Liver (tissue), 9 donors: Measurements from ENCODE around the gene RRAGC. TPM values are rescaled to one million over a fixed set of nuclear protein-coding genes. Genes with fewer than 3 reads are reported as not detected.

Source experiments
- DNase-seq: peaks from one replicate; pipeline ENCODE4 v3.0.0-alpha.2; 2017; ENCODE audit warnings: low spot score
- H3K27ac ChIP-seq, 2 donors: one replicate each; pipeline ENCODE4 v1.7.0; 2013; ENCODE audit warnings: inconsistent platforms in 2 of 2, low read length in 2 of 2, control low read depth in 1 of 2, low read depth in 1 of 2, mild to moderate bottlenecking in 1 of 2
- H3K27me3 ChIP-seq, 4 donors: one replicate each; pipeline versions ENCODE4 v1.6.1 to v1.7.0; 2013; ENCODE audit warnings: low read length in 3 of 4, inconsistent platforms in 1 of 4, mild to moderate bottlenecking in 1 of 4, moderate library complexity in 1 of 4; ENCODE audit not compliant: control insufficient read depth in 4 of 4, insufficient read depth in 4 of 4
- H3K36me3 ChIP-seq, 4 donors: one replicate each; pipeline versions ENCODE4 v1.6.1 to v1.7.0; 2013; ENCODE audit warnings: low read length in 3 of 4, mild to moderate bottlenecking in 3 of 4, low read depth in 1 of 4, moderate library complexity in 1 of 4; ENCODE audit not compliant: control insufficient read depth in 4 of 4, insufficient read depth in 3 of 4
- H3K4me1 ChIP-seq, 4 donors: one replicate each; pipeline versions ENCODE4 v1.6.1 to v1.7.0; 2013; ENCODE audit warnings: low read length in 3 of 4, mild to moderate bottlenecking in 3 of 4, moderate library complexity in 1 of 4; ENCODE audit not compliant: control insufficient read depth in 4 of 4, insufficient read depth in 4 of 4
- H3K4me3 ChIP-seq, 3 donors: one replicate each; pipeline versions ENCODE4 v1.6.1 to v1.7.0; 2013; ENCODE audit warnings: low read length in 3 of 3, control low read depth in 1 of 3, low read depth in 1 of 3, mild to moderate bottlenecking in 1 of 3
- H3K9ac ChIP-seq, 2 donors: one replicate each; pipeline ENCODE4 v1.7.0; 2013; ENCODE audit warnings: low read length in 2 of 2, mild to moderate bottlenecking in 2 of 2, moderate library complexity in 2 of 2, control low read depth in 1 of 2, low read depth in 1 of 2
- H3K9me3 ChIP-seq, 4 donors: one replicate each; pipeline versions ENCODE4 v1.6.1 to v1.7.0; 2013; ENCODE audit warnings: low read length in 3 of 4; ENCODE audit not compliant: control insufficient read depth in 4 of 4
- EGR1 ChIP-seq, 2 donors: IDR thresholded peaks; 2 replicates each; pipeline ENCODE4 v1.6.1; 2016 to 2018; ENCODE audit warnings: antibody characterized with exemption in 2 of 2, low read depth in 2 of 2
- FOXA1 ChIP-seq: IDR thresholded peaks from 2 replicates; pipeline ENCODE4 v1.6.1; 2016; ENCODE audit warnings: antibody characterized with exemption
- FOXA2 ChIP-seq: IDR thresholded peaks from 2 replicates; pipeline ENCODE4 v1.6.1; 2016; ENCODE audit warnings: antibody characterized with exemption
- GABPA ChIP-seq, 2 donors: IDR thresholded peaks in 1 of 2; conservative IDR thresholded peaks in 1 of 2; 2 replicates each; pipeline ENCODE4 v1.6.1; 2016; ENCODE audit warnings: antibody characterized with exemption in 2 of 2, mild to moderate bottlenecking in 1 of 2, moderate library complexity in 1 of 2
- HNF4A ChIP-seq, 2 donors: conservative IDR thresholded peaks; 2 replicates each; pipeline ENCODE4 v1.6.1; 2016; ENCODE audit warnings: antibody characterized with exemption in 2 of 2, mild to moderate bottlenecking in 2 of 2
- HNF4G ChIP-seq: IDR thresholded peaks from 2 replicates; pipeline ENCODE4 v1.6.1; 2016; ENCODE audit warnings: antibody characterized with exemption
- JUND ChIP-seq, 2 donors: IDR thresholded peaks; 2 replicates each; pipeline ENCODE4 v1.6.1; 2016; ENCODE audit warnings: antibody characterized with exemption in 2 of 2
- NR2F2 ChIP-seq: IDR thresholded peaks from 2 replicates; pipeline ENCODE4 v1.6.1; 2016; ENCODE audit warnings: antibody characterized with exemption
- RAD21 ChIP-seq, 2 donors: IDR thresholded peaks; 2 replicates each; pipeline ENCODE4 v1.6.1; 2016; ENCODE audit warnings: antibody characterized with exemption in 2 of 2, mild to moderate bottlenecking in 2 of 2
- RXRA ChIP-seq, 2 donors: IDR thresholded peaks; 2 replicates each; pipeline ENCODE4 v1.6.1; 2017 to 2018; ENCODE audit warnings: antibody characterized with exemption in 2 of 2, mild to moderate bottlenecking in 1 of 2
- SP1 ChIP-seq: IDR thresholded peaks from 2 replicates; pipeline ENCODE4 v1.6.1; 2018; ENCODE audit warnings: antibody characterized with exemption, mild to moderate bottlenecking
- TAF1 ChIP-seq: conservative IDR thresholded peaks from 2 replicates; pipeline ENCODE4 v1.6.1; 2016; ENCODE audit warnings: antibody characterized with exemption, mild to moderate bottlenecking
- YY1 ChIP-seq: IDR thresholded peaks from 2 replicates; pipeline ENCODE4 v1.6.1; 2016; ENCODE audit warnings: antibody characterized with exemption, mild to moderate bottlenecking
- WGBS: extraction: QIAGEN DNeasy Blood & Tissue Kit; methylation state at CpG from one replicate; pipeline ENCODE4 v1.1.7; 2013; 5-methylcytosine and 5-hydroxymethylcytosine counted together
- polyA plus RNA-seq, 2 donors: library from polyadenylated mRNA; stranded (reverse) in 1 of 2; unstranded in 1 of 2; fragments of 200-250 nt in 1 of 2; fragments of >200 nt in 1 of 2; fragmentation: Nextera tagmentation in 1 of 2; extraction: Ambion mirVana in 1 of 2; gene quantifications; one replicate each; pipeline versions ENCODE4 v1.2.1 to v1.2.3, GENCODE V29; 2013 to 2015
- total RNA-seq, 2 donors: library from RNA; depleted of rRNA; stranded (reverse); fragments of >200 nt; gene quantifications; one replicate each; pipeline ENCODE4 v1.2.3, GENCODE V29; 2014
- TF ChIP-seq, protein P1 (sequence below): IDR thresholded peaks from 2 replicates; pipeline ENCODE4 v1.6.1; 2016; ENCODE audit warnings: antibody characterized with exemption
- TF ChIP-seq, protein P2 (sequence below): fragments of 150-350 bp; IDR thresholded peaks from 2 replicates; pipeline ENCODE4 v1.5.1; 2017; ENCODE audit warnings: improper control_type of control experiment, low read depth, low read length; ENCODE audit not compliant: missing input control
- TF ChIP-seq, protein P3 (sequence below): IDR thresholded peaks from 2 replicates; pipeline ENCODE4 v1.6.1; 2016; ENCODE audit warnings: antibody characterized with exemption
- TF ChIP-seq, protein P4 (sequence below): IDR thresholded peaks from 2 replicates; pipeline ENCODE4 v1.6.1; 2016; ENCODE audit warnings: antibody characterized with exemption, mild to moderate bottlenecking
- donor health status: healthy.
- donor health status: healthy.
- donor health status: healthy.
- donor health status: healthy.
- donor health status: healthy.

Gene RRAGC
- total and polyA plus RNA-seq, 4 donors, result 6.6 to 10.1 (median 7.2) TPM

DNA sequence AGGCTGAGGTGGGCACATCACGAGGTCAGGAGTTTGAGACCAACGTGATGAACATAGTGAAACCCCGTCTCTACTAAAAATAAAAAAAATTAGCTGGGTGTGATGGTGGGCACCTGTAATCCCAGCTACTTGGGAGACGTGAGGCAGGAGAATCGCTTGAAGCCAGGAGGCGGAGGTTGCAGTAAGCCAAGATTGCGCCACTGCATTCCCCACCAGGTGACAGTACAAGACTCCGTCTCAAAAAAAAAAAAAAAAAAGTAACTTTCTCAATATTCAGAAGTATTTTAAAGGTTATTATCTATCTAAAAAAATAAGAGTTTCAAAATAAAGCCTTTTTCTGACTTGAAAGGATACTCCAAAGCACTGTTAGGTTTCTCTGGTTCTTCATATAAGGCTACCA is 7.6 kb upstream of the RRAGC start:
- no peak overlapping the region for H3K27ac ChIP-seq
- TF ChIP-seq TAF1 (no peak), RXRA (IDR thresholded peaks at IDR 0.05) (no peak), GABPA (IDR thresholded peaks at IDR 0.05 in 1 of 2, conservative IDR thresholded peaks at IDR 0.05 in 1 of 2) (no peak), FOXA2 (no peak), RAD21 (IDR thresholded peaks at IDR 0.05) (no peak), NR2F2 (no peak), EGR1 (IDR thresholded peaks at IDR 0.05; ENCODE audit: low read depth in 2 of 2) (no peak), FOXA1 (no peak), HNF4G (no peak), YY1 (no peak), SP1 (no peak), JUND (IDR thresholded peaks at IDR 0.05) (no peak), HNF4A (conservative IDR thresholded peaks at IDR 0.05) (no peak)
- TF ChIP-seq, protein P1, sequence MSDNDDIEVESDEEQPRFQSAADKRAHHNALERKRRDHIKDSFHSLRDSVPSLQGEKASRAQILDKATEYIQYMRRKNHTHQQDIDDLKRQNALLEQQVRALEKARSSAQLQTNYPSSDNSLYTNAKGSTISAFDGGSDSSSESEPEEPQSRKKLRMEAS, result no peak
- TF ChIP-seq, protein P2, sequence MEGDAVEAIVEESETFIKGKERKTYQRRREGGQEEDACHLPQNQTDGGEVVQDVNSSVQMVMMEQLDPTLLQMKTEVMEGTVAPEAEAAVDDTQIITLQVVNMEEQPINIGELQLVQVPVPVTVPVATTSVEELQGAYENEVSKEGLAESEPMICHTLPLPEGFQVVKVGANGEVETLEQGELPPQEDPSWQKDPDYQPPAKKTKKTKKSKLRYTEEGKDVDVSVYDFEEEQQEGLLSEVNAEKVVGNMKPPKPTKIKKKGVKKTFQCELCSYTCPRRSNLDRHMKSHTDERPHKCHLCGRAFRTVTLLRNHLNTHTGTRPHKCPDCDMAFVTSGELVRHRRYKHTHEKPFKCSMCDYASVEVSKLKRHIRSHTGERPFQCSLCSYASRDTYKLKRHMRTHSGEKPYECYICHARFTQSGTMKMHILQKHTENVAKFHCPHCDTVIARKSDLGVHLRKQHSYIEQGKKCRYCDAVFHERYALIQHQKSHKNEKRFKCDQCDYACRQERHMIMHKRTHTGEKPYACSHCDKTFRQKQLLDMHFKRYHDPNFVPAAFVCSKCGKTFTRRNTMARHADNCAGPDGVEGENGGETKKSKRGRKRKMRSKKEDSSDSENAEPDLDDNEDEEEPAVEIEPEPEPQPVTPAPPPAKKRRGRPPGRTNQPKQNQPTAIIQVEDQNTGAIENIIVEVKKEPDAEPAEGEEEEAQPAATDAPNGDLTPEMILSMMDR, result no peak
- TF ChIP-seq, protein P3, sequence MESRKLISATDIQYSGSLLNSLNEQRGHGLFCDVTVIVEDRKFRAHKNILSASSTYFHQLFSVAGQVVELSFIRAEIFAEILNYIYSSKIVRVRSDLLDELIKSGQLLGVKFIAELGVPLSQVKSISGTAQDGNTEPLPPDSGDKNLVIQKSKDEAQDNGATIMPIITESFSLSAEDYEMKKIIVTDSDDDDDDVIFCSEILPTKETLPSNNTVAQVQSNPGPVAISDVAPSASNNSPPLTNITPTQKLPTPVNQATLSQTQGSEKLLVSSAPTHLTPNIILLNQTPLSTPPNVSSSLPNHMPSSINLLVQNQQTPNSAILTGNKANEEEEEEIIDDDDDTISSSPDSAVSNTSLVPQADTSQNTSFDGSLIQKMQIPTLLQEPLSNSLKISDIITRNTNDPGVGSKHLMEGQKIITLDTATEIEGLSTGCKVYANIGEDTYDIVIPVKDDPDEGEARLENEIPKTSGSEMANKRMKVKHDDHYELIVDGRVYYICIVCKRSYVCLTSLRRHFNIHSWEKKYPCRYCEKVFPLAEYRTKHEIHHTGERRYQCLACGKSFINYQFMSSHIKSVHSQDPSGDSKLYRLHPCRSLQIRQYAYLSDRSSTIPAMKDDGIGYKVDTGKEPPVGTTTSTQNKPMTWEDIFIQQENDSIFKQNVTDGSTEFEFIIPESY, result no peak
- TF ChIP-seq, protein P4, sequence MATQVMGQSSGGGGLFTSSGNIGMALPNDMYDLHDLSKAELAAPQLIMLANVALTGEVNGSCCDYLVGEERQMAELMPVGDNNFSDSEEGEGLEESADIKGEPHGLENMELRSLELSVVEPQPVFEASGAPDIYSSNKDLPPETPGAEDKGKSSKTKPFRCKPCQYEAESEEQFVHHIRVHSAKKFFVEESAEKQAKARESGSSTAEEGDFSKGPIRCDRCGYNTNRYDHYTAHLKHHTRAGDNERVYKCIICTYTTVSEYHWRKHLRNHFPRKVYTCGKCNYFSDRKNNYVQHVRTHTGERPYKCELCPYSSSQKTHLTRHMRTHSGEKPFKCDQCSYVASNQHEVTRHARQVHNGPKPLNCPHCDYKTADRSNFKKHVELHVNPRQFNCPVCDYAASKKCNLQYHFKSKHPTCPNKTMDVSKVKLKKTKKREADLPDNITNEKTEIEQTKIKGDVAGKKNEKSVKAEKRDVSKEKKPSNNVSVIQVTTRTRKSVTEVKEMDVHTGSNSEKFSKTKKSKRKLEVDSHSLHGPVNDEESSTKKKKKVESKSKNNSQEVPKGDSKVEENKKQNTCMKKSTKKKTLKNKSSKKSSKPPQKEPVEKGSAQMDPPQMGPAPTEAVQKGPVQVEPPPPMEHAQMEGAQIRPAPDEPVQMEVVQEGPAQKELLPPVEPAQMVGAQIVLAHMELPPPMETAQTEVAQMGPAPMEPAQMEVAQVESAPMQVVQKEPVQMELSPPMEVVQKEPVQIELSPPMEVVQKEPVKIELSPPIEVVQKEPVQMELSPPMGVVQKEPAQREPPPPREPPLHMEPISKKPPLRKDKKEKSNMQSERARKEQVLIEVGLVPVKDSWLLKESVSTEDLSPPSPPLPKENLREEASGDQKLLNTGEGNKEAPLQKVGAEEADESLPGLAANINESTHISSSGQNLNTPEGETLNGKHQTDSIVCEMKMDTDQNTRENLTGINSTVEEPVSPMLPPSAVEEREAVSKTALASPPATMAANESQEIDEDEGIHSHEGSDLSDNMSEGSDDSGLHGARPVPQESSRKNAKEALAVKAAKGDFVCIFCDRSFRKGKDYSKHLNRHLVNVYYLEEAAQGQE, result no peak
- H3K27me3 ChIP-seq, result no peaks in the 10 kb centered on the region
- no peaks in the 10 kb centered on the region for H3K9me3 ChIP-seq
- no peak overlapping the region for H3K4me3 ChIP-seq
- peaks cover 0 to 4% (median 0%) of the 10 kb centered on the region in 4 donors for H3K36me3 ChIP-seq
- peaks cover 0 to 7% (median 4%) of the 10 kb centered on the region in 4 donors for H3K4me1 ChIP-seq
- no peak for DNase-seq
- 96% methylated on average over 8 of the region's 8 CpGs for WGBS
- H3K9ac ChIP-seq, result no peak overlapping the region
